Body of pancreas (tissue), 4 donors: ENCODE results near the gene RHOD. TPM values are rescaled to one million over a fixed set of nuclear protein-coding genes. Genes with fewer than 3 reads are reported as not detected.

Experiments used
- ATAC-seq: fragments of 150-250 bp; one replicate; pipeline ENCODE4 v1.9.1; 2016
- DNase-seq, 4 donors: peaks; one replicate each; pipeline ENCODE4 v3.0.0-alpha.2; 2019
- H3K27ac ChIP-seq, 4 donors: fragments of 200-600 bp; sonication (generic); 1 replicate in 3 of 4; 2 replicates in 1 of 4; pipeline versions ENCODE4 v1.5.1 to v1.6.1; 2016 to 2019; ENCODE audit warnings: mild to moderate bottlenecking in 1 of 4, mixed read lengths in 1 of 4, moderate library complexity in 1 of 4
- H3K27me3 ChIP-seq, 2 donors: fragments of 200-600 bp; sonication (generic); one replicate each; pipeline ENCODE4 v1.6.0; 2016; ENCODE audit warnings: mild to moderate bottlenecking in 1 of 2
- H3K36me3 ChIP-seq, 2 donors: fragments of 200-600 bp; sonication (generic); replicated peaks in 1 of 2; 2 replicates each; pipeline ENCODE4 v1.5.1; 2016; ENCODE audit warnings: low read depth in 2 of 2; ENCODE audit not compliant: insufficient read depth in 1 of 2
- H3K4me1 ChIP-seq: fragments of 200-600 bp; sonication (generic); one replicate; pipeline ENCODE4 v1.6.0; 2016
- H3K4me3 ChIP-seq, 2 donors: fragments of 200-600 bp; sonication (generic); 1 replicate in 1 of 2; 2 replicates in 1 of 2; pipeline ENCODE4 v1.5.1; 2016 to 2019
- H3K9me3 ChIP-seq, 3 donors: fragments of 200-600 bp; sonication (generic); 1 replicate in 2 of 3; 2 replicates in 1 of 3; pipeline ENCODE4 v1.5.1; 2016
- CTCF ChIP-seq, 7 experiments: fragments of 450-650 bp in 4 of 7; fragments of 200-600 bp in 3 of 7; sonication (generic) in 3 of 7; IDR thresholded peaks; one replicate each; pipeline ENCODE4 v1.5.1; 2016 to 2019; ENCODE audit warnings: antibody characterized with exemption in 7 of 7
- POLR2A ChIP-seq, 3 donors: fragments of 450-650 bp; IDR thresholded peaks; one replicate each; pipeline ENCODE4 v1.6.1; 2016; ENCODE audit warnings: antibody characterized with exemption in 3 of 3, mild to moderate bottlenecking in 2 of 3
- WGBS, 2 donors: methylation state at CpG; one replicate each; pipeline ENCODE4 v1.1.5; 2017; 5-methylcytosine and 5-hydroxymethylcytosine counted together
- intact Hi-C: fragments of 100-400 bp; cut with DNase I; formaldehyde crosslinking; loops from one replicate; pipeline ENCODE4 v1.15.1; 2023
- microRNA-seq, 2 donors: library from miRNA; unstranded; fragments of <30 nt; microRNA quantifications; one replicate each; pipeline ENCODE4, GENCODE V29; 2016; ENCODE audit warnings: borderline number of aligned reads in 2 of 2, borderline replicate concordance in 2 of 2
- total RNA-seq, 2 donors: library from RNA; depleted of rRNA; stranded (reverse); fragments of >200 nt; gene quantifications; one replicate each; pipeline ENCODE4 v1.1.0, GENCODE V29; 2016

Gene RHOD
- total RNA-seq, 2 donors from 2014 or later: 19.1 to 33.5 TPM

- Histone ChIP-seq H3K4me3 (peak overlapping the region; percentile 45 to 81), H3K9me3 (no peaks in the 10 kb centered on the region), H3K4me1 (peaks cover 25% of the 10 kb centered on the region), H3K27ac (peak overlapping the region in 3 of 4 donors; percentile 91 to 95 (median 93)), H3K36me3 (no peaks in the 10 kb centered on the region), H3K27me3 (no peaks in the 10 kb centered on the region)
- no peak for TF ChIP-seq POLR2A (IDR thresholded peaks at IDR 0.05)
- no peak for TF ChIP-seq CTCF (IDR thresholded peaks at IDR 0.05)
- no peak for DNase-seq
- no peak for ATAC-seq
- 0 to 1% methylated on average over 12 of the region's 12 CpGs for WGBS, 2 donors
- intact Hi-C loops: no loop called here
Measured at GRCh38 chr11:67120456-67120855, 63.8 kb downstream of the RHOD start.

GRCh38 chr11:67120881-67121710 is 64.4 kb downstream of the RHOD start:
- peak; percentile 22 to 63 (median 30) for DNase-seq
- intact Hi-C loops: no loop called here
- peak overlapping the region; percentile 55 to 95 (median 92) for H3K27ac ChIP-seq
- H3K9me3 ChIP-seq: no peaks in the 10 kb centered on the region
- 7 to 10% methylated on average over 9 of the region's 9 CpGs for WGBS, 2 donors
- no peaks in the 10 kb centered on the region for H3K27me3 ChIP-seq
- TF ChIP-seq CTCF (IDR thresholded peaks at IDR 0.05) (no peak), POLR2A (IDR thresholded peaks at IDR 0.05) (peak in 2 of 3 donors; percentile 57 to 63)
- H3K4me1 ChIP-seq: peaks cover 25% of the 10 kb centered on the region
- no peak for ATAC-seq
- no peaks in the 10 kb centered on the region for H3K36me3 ChIP-seq
- peak overlapping the region in 1 of 2 donors; percentile 81 for H3K4me3 ChIP-seq

Small RNA genes lying within 50 kb of the gene (microRNA-seq; reads per million reads assigned to microRNA genes)
- gene MIR6860: 0 reads per million in 2 donors

Other genes with a start within 250 kb of the RHOD start
- gene RCE1, start 213.4 kb upstream of the RHOD start, total RNA-seq: 10 to 100 TPM; 14.3 to 18.8 TPM
- gene LRFN4, start 199.8 kb upstream of the RHOD start, total RNA-seq: 1 to 10 TPM; 2.3 to 3.0 TPM
- gene PC, start 98.5 kb upstream of the RHOD start, total RNA-seq: 10 to 100 TPM; 12.2 to 81.7 TPM
- gene C11orf86, start 81.5 kb upstream of the RHOD start, total RNA-seq: not detected
- under 1 TPM in 1 of 2 donors, not detected in 1; 0.78 TPM for gene SYT12, start 33.7 kb upstream of the RHOD start, total RNA-seq
- gene KDM2A, start 62.4 kb downstream of the RHOD start, total RNA-seq: 10 to 100 TPM; 26.5 to 29.0 TPM
- gene GRK2, start 209.6 kb downstream of the RHOD start, total RNA-seq: 10 to 100 TPM; 27.4 to 36.3 TPM
- 10 to 100 TPM; 18.2 to 39.6 TPM for gene ANKRD13D, start 232.5 kb downstream of the RHOD start, total RNA-seq
- gene SSH3, start 246.7 kb downstream of the RHOD start, total RNA-seq: 10 to 100 TPM; 16.2 to 30.6 TPM